ENCODE results near the gene ITGAD.
"Not testable (repeated sequence)": the region's sequence is repeated elsewhere in the genome, so short reads cannot be mapped to it uniquely, and the experiment has no call there.

ITGAD gene

DNA sequence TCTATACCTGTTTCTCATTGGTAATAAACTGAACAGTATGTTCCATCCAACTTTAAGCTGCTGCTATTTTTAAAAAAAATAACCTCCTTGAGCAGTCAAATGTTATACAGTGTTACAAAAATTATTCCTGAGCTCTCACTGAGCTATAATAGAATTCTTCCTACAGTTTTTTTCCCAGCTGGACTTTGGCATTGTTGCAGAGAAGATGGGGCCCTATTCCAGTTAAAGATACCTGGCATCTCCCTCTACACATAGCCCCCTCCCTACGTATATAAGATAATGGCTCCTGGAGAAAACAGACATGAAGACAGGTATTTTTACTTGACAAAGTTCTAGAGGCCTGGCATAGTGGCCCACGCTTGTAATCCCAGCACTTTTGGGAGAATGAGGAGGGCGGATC lies 36.7 kb downstream of the ITGAD start:
- Mint-ChIP-seq H3K27me3 (ENCODE audit: low read depth) (peaks cover 10% of the 10 kb centered on the region), H3K27ac (peak overlapping the region in 1 of 3 experiments; percentile 56), H3K4me1 (peaks cover 35% of the 10 kb centered on the region), H3K9me3 (no peaks in the 10 kb centered on the region), H3K36me3 (ENCODE audit: low read depth) (no peaks in the 10 kb centered on the region), H3K4me3 (no peak overlapping the region)
- TF ChIP-seq, protein P1, sequence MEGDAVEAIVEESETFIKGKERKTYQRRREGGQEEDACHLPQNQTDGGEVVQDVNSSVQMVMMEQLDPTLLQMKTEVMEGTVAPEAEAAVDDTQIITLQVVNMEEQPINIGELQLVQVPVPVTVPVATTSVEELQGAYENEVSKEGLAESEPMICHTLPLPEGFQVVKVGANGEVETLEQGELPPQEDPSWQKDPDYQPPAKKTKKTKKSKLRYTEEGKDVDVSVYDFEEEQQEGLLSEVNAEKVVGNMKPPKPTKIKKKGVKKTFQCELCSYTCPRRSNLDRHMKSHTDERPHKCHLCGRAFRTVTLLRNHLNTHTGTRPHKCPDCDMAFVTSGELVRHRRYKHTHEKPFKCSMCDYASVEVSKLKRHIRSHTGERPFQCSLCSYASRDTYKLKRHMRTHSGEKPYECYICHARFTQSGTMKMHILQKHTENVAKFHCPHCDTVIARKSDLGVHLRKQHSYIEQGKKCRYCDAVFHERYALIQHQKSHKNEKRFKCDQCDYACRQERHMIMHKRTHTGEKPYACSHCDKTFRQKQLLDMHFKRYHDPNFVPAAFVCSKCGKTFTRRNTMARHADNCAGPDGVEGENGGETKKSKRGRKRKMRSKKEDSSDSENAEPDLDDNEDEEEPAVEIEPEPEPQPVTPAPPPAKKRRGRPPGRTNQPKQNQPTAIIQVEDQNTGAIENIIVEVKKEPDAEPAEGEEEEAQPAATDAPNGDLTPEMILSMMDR (IDR thresholded peaks at IDR 0.05; ENCODE audit: unreplicated experiment in 3 of 3): no peak

DNA sequence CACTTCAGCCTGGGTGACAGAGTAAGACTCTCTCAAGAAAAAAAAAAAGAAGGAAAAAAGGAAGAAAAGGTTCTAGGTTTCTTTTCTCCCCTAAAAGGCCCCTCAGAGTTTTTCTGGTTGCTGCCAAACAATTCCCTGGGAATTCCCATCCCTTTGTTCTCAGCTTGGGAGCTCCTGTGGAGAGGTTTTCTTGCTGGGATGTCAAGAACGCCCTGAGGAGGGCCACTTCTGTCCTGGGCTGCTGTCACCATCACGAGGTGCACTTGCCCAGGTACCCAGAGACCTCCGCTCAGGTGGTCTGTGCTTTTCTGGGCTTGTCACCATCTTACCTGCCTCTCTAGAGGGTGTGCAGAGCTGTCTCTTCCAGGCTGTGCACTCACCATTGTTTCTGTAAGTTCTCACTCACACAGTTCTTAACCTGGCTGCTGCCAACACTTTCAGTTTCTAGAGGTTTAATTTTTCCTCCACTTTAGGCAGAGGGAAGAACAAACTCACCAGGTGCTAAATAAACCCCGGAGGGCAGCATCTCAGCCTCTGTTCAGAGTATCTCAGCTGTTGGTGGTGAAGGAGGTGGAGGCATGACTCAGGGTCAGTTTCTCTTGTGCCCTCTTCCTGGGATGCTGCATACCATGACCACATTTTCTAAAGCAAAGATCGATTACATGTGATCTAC lies 37.4 kb downstream of the ITGAD start:
- Mint-ChIP-seq H3K36me3 (ENCODE audit: low read depth) (no peaks in the 10 kb centered on the region), H3K27ac (peak overlapping the region in 2 of 3 experiments; percentile 11 to 53), H3K4me3 (peak overlapping the region in 1 of 3 experiments; percentile 25), H3K9me3 (no peaks in the 10 kb centered on the region), H3K4me1 (peaks cover 35% of the 10 kb centered on the region), H3K27me3 (ENCODE audit: low read depth) (peaks cover 5% of the 10 kb centered on the region)
- TF ChIP-seq, protein P1 (IDR thresholded peaks at IDR 0.05; ENCODE audit: unreplicated experiment in 3 of 3): no peak

DNA sequence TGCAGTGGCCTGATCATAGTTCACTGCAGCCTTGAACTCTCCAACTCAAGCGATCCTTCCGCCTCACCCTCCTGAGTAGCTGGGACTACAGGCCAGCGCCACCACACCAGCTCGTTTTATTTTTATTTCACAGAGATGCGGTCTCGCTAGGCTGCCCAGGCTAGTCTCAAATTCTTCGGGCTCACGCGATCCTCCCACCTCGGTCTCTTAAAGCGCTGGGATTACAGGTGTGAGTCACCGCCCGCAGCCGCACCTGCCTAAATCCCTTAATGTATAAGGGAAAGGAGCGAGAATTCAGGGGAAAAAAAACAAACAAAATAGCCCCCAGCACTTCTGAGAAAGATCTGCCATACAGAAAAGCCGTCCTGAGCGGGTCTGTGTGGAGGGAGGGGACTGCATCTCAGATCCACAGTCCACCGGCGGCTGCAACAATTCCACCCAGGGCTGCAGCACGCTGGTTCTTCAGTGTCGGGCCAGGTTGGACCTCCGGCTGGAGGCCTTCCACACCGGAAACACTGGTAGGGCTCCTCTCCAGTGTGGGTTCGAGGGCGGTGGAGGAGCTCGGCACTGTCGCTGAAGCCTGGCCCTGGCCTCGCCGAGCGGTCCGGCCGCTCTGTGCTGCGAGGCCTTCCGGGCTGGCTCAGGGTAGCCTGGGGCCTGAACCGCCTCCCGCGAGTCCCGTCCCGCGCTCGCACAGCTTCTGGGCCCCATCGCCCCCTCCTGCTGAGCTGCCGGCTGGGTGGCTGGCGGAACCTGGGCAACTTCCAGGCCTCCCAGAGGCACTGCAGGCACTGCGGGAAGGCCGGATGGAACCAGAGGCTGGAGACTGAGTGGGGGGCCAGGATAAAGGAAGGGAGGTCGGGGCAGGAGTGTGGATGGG lies 42.4 kb downstream of the ITGAD start:
- Mint-ChIP-seq H3K9me3 (no peaks in the 10 kb centered on the region), H3K27me3 (ENCODE audit: low read depth) (peaks cover 5% of the 10 kb centered on the region), H3K4me3 (no peak overlapping the region), H3K4me1 (peaks cover 19% of the 10 kb centered on the region), H3K27ac (no peak overlapping the region), H3K36me3 (ENCODE audit: low read depth) (no peaks in the 10 kb centered on the region)
- TF ChIP-seq, protein P1 (IDR thresholded peaks at IDR 0.05; ENCODE audit: unreplicated experiment in 3 of 3): no peak

DNA sequence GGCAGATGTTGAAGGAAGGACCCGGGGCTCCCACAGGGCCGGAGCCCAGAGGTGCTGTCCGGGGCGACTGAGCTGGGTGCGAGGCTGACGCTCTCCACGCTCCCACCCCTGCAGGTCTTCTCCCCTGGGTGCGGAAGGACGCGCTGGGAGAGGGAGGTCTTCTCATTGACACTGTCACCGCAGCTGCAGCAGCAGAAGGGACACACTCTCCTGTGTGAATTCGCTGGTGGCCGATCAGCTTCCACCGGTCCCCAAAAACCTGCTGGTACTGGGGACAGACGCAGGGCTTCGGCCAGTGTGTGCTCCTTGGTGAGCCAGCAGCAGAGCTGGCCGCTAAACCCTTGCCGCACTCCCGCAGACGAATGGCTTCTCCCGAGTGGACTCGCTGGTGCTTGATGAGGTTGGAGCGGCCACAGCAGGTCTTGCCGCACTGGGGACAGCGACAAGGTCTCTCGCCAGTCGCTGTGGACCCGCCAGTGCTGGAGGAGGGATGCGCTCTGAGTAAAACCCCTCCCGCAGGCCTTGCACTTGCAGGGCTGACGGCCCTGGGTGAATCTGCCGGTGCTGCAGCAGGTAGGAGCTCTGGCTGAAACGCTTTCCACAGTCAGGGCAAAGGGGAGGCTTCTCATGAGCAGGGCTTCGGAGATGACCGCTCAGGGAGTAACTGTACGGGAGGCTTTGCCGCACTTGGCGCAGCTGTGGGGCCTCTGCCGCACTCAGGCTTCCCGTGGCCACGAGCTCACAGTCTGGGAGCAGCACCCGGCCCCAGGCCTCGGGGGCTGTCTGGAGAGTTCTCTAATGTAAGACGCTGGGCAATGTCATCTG lies 43.3 kb downstream of the ITGAD start:
- H3K4me3 Mint-ChIP-seq: no peak overlapping the region
- no peaks in the 10 kb centered on the region for H3K9me3 Mint-ChIP-seq
- TF ChIP-seq, protein P1 (IDR thresholded peaks at IDR 0.05; ENCODE audit: unreplicated experiment in 3 of 3): no peak
- no peaks in the 10 kb centered on the region for H3K36me3 Mint-ChIP-seq (ENCODE audit: low read depth)
- no peak overlapping the region for H3K27ac Mint-ChIP-seq
- H3K27me3 Mint-ChIP-seq (ENCODE audit: low read depth): peaks cover 1% of the 10 kb centered on the region
- peaks cover 16% of the 10 kb centered on the region for H3K4me1 Mint-ChIP-seq

DNA sequence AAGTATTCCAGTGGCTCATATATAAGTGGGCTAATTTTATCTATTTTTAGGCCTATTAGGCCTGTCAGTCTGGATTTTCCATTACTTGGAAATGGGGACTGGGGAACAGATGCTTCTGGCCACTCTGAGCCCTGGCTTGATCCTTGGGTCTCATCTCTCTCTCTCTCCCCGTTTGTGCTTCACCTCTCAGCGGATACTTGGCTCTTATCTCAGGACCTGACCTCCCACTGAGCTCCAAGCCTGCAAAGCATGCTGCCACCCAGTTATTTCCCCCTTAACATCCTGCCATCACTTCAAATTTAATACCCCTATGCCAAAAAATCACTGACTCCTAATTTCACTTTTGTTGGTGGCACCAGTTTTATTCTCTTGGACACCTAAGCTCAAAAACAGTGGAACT lies 45.3 kb downstream of the ITGAD start:
- Mint-ChIP-seq H3K4me1 (peaks cover 25% of the 10 kb centered on the region), H3K36me3 (ENCODE audit: low read depth) (no peaks in the 10 kb centered on the region), H3K9me3 (no peaks in the 10 kb centered on the region), H3K27ac (no peak overlapping the region), H3K27me3 (ENCODE audit: low read depth) (no peaks in the 10 kb centered on the region), H3K4me3 (no peak overlapping the region)
- TF ChIP-seq, protein P1 (IDR thresholded peaks at IDR 0.05; ENCODE audit: unreplicated experiment in 3 of 3): no peak

DNA sequence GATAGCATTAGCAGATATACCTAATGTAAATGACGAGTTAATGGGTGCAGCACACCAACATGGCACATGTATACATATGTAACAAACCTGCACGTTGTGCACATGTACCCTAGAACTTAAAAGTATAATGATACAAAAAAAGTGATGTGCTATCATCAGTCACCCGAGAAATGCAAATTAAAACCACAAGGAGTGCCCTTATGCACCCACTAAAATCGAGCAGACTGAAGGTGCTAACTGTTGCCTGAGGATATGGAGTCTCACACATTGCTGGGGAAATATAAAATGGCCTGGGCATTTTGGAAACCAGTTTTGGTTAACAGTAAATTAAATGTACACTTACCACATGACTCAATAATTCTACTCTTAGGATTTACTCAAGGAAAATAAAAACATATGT lies 45.9 kb downstream of the ITGAD start:
- not testable (repeated sequence) for H3K36me3 Mint-ChIP-seq (ENCODE audit: low read depth); H3K9me3 Mint-ChIP-seq; H3K27me3 Mint-ChIP-seq (ENCODE audit: low read depth)
- Mint-ChIP-seq H3K4me3 (peak overlapping the region in 1 of 3 experiments; percentile 73), H3K4me1 (peaks cover 25% of the 10 kb centered on the region), H3K27ac (peak overlapping the region in 1 of 3 experiments; percentile 14)
